ENCODE data around the gene NOTCH3.
A peak's percentile ranks its signal among the peaks of the same experiment; 100 is the strongest.

NOTCH3 gene

DNA sequence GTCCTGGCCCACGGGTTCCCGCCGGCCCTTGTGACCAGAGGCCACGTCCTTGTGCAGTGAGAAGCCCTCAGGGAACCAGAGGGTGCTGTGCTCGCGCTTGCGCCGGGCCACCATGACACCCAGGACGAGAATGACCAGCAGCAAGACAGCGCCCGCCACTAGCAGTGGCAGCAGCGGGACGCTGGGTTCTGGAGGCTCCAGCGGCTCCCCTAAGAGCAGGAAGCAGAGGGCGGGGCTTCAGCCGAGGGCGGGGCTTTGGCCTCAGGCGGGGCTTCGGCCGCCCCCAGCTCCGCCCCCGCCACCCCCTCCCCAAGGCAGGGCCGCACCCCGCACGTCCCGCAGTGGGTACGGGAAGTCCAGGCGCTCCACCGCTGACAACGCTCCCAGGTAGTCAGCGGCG is 30.4 kb downstream of the NOTCH3 start:
- DNase-seq = no peak
- Histone ChIP-seq H3K4me3 (ENCODE audit: low read depth in 1 of 2, low read length in 2 of 2) (no peak overlapping the region), H3K9me3 (ENCODE audit: insufficient read depth, low read length, severe bottlenecking) (peaks cover 18% of the 10 kb centered on the region), H3K4me2 (ENCODE audit: insufficient read depth, low read length) (no peak overlapping the region), H3K79me2 (ENCODE audit: insufficient read depth, low read length) (no peaks in the 10 kb centered on the region), H2AFZ (ENCODE audit: low read depth, low read length) (no peak overlapping the region), H3K27me3 (ENCODE audit: insufficient read depth, low read length, poor library complexity) (no peaks in the 10 kb centered on the region), H3K9ac (ENCODE audit: low read depth, low read length) (no peak overlapping the region), H3K27ac (ENCODE audit: low read length) (no peak overlapping the region), H3K36me3 (ENCODE audit: insufficient read depth, low read length) (peaks cover 88% of the 10 kb centered on the region), H3K4me1 (ENCODE audit: insufficient read depth, low read length) (no peaks in the 10 kb centered on the region), H4K20me1 (ENCODE audit: insufficient read depth, low read length) (peaks cover 4% of the 10 kb centered on the region; the same call in 1 of the 2 replicates)
- ATAC-seq (ENCODE audit: insufficient read depth, low read depth) = no peak
- TF ChIP-seq CTCF (IDR thresholded peaks at IDR 0.05; ENCODE audit: borderline replicate concordance, extremely low read depth, low read length, poor library complexity, severe bottlenecking) (no peak), EZH2 (IDR thresholded peaks at IDR 0.05; ENCODE audit: borderline replicate concordance, low read depth, low read length, severe bottlenecking) (no peak)

DNA sequence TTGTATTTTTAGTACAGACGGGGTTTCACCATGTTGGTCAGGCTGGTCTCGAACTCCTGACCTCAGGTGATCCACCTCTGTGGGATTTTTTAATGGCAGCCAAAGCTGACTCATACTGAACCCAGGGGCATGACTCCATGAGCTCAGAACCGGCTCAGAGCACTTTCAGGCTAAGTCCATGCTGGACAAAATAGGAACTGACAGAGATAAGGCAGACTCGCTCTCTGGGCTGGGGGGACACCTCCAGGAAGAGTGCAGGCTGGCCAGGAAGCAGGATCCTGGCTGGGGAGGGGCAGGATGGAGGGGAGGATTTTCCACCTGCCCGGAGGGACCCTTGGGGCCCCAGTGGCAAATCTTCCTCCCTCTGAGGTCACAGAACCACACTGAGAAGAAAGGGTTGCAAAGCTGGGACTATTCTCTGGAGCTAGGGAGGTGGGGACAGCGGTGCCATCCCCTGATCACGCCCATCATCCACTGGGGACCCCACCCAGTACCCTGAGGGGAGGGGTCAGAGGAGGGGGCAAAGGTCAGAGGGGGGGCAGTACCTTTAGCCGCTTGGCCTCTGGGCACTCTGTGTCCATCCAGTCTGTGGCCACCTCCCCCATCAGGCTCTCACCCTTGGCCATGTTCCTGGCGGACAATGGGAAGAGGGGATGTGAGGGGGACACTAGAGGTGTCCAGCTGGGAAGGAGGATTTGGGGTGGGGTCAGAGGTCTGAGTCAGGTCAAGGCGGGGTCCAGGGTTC is 31.1 kb downstream of the NOTCH3 start:
- Histone ChIP-seq H3K27me3 (ENCODE audit: insufficient read depth, low read length, poor library complexity) (no peaks in the 10 kb centered on the region), H3K9ac (ENCODE audit: low read depth, low read length) (no peak overlapping the region), H3K4me2 (ENCODE audit: insufficient read depth, low read length) (no peak overlapping the region), H3K36me3 (ENCODE audit: insufficient read depth, low read length) (peaks cover 90% of the 10 kb centered on the region), H3K9me3 (ENCODE audit: insufficient read depth, low read length, severe bottlenecking) (peaks cover 24% of the 10 kb centered on the region), H2AFZ (ENCODE audit: low read depth, low read length) (no peak overlapping the region), H3K79me2 (ENCODE audit: insufficient read depth, low read length) (no peaks in the 10 kb centered on the region), H3K4me3 (ENCODE audit: low read depth in 1 of 2, low read length in 2 of 2) (no peak overlapping the region), H4K20me1 (ENCODE audit: insufficient read depth, low read length) (peaks cover 4% of the 10 kb centered on the region; the same call in 1 of the 2 replicates), H3K27ac (ENCODE audit: low read length) (no peak overlapping the region), H3K4me1 (ENCODE audit: insufficient read depth, low read length) (no peaks in the 10 kb centered on the region)
- no peak for ATAC-seq (ENCODE audit: insufficient read depth, low read depth)
- no peak for TF ChIP-seq EZH2 (IDR thresholded peaks at IDR 0.05; ENCODE audit: borderline replicate concordance, low read depth, low read length, severe bottlenecking)
- TF ChIP-seq CTCF (IDR thresholded peaks at IDR 0.05; ENCODE audit: borderline replicate concordance, extremely low read depth, low read length, poor library complexity, severe bottlenecking) = no peak
- no peak for DNase-seq

- peaks cover 26% of the 10 kb centered on the region for H3K9me3 ChIP-seq (ENCODE audit: insufficient read depth, low read length, severe bottlenecking)
- H3K4me2 ChIP-seq (ENCODE audit: insufficient read depth, low read length) = no peak overlapping the region
- no peaks in the 10 kb centered on the region for H3K4me1 ChIP-seq (ENCODE audit: insufficient read depth, low read length)
- no peaks in the 10 kb centered on the region for H4K20me1 ChIP-seq (ENCODE audit: insufficient read depth, low read length)
- ATAC-seq (ENCODE audit: insufficient read depth, low read depth) (0 out of 3 replicates have a peak, but pooled peaks have one; percentile 39), DNase-seq (no peak)
- H3K9ac ChIP-seq (ENCODE audit: low read depth, low read length) = no peak overlapping the region
- H3K4me3 ChIP-seq (ENCODE audit: low read depth in 1 of 2, low read length in 2 of 2) = no peak overlapping the region
- no peaks in the 10 kb centered on the region for H3K27me3 ChIP-seq (ENCODE audit: insufficient read depth, low read length, poor library complexity)
- H2AFZ ChIP-seq (ENCODE audit: low read depth, low read length) = no peak overlapping the region
- no peak overlapping the region for H3K27ac ChIP-seq (ENCODE audit: low read length)
- peaks cover 98% of the 10 kb centered on the region for H3K36me3 ChIP-seq (ENCODE audit: insufficient read depth, low read length)
- TF ChIP-seq CTCF (IDR thresholded peaks at IDR 0.05; ENCODE audit: borderline replicate concordance, extremely low read depth, low read length, poor library complexity, severe bottlenecking) (no peak), EZH2 (IDR thresholded peaks at IDR 0.05; ENCODE audit: borderline replicate concordance, low read depth, low read length, severe bottlenecking) (no peak)
- no peaks in the 10 kb centered on the region for H3K79me2 ChIP-seq (ENCODE audit: insufficient read depth, low read length)
Measured at GRCh38 chr19:15166700-15167099, 34.1 kb downstream of the NOTCH3 start.
